Measurements from ENCODE around the gene SARDH. TPM values are rescaled to one million over a fixed set of nuclear protein-coding genes. Genes with fewer than 3 reads are reported as not detected.

Gene SARDH
- total and polyA plus RNA-seq, 2 donors (not counting 1 experiment from before 2014, with no cell fraction given): 0.03 to 0.07 TPM

- Mint-ChIP-seq H3K9me3 (ENCODE audit: insufficient read depth) (no peaks in the 10 kb centered on the region), H3K27ac (no peak overlapping the region), H3K27me3 (peaks cover 8% of the 10 kb centered on the region), H3K4me3 (no peak overlapping the region), H3K4me1 (no peaks in the 10 kb centered on the region)
- H3K4me3 ChIP-seq (ENCODE audit: control extremely low read depth in 1 of 5, extremely low read depth in 1 of 5, insufficient read depth in 1 of 5, low read depth in 2 of 5, low read length in 4 of 5): no peak overlapping the region
- no peaks in the 10 kb centered on the region for H3K79me2 ChIP-seq (ENCODE audit: control insufficient read depth, insufficient read depth, low read length)
- DNase-seq (no peak), ATAC-seq (ENCODE audit: low read depth) (no peak)
- H3K27ac ChIP-seq (ENCODE audit: low read length in 2 of 2): no peak overlapping the region
- H3K36me3 ChIP-seq (replicated peaks in 1 of 2; ENCODE audit: control extremely low read depth in 1 of 2, control insufficient read depth in 1 of 2, extremely low read depth in 1 of 2, insufficient read depth in 2 of 2, low read length in 1 of 2): no peaks in the 10 kb centered on the region
- no peak overlapping the region for H2AFZ ChIP-seq (ENCODE audit: insufficient read depth, low read depth, low read length, poor library complexity, severe bottlenecking)
- intact Hi-C loops (cut with micrococcal nuclease): no loop called here
- CTCF ChIA-PET: no interaction called here
- TF ChIP-seq EZH2 (IDR thresholded peaks at IDR 0.05; ENCODE audit: borderline replicate concordance, insufficient read depth, low read depth, low read length, poor library complexity, severe bottlenecking): no peak
- TF ChIP-seq CTCF (IDR thresholded peaks at IDR 0.05): no peak
- H3K9ac ChIP-seq (ENCODE audit: low read length): no peak overlapping the region
- no peak overlapping the region for H3K4me2 ChIP-seq (replicated peaks; ENCODE audit: low read depth, low read length, poor library complexity, severe bottlenecking)
- 88% methylated on average over 13 of the region's 14 CpGs for WGBS (ENCODE audit: insufficient coverage)
- H3K27me3 ChIP-seq (replicated peaks in 1 of 4; ENCODE audit: control extremely low read depth in 1 of 4, control insufficient read depth in 3 of 4, insufficient read depth in 4 of 4, low read length in 3 of 4): no peaks in the 10 kb centered on the region
- POLR2A ChIA-PET: no interaction called here
- H3K9me3 ChIP-seq (ENCODE audit: control extremely low read depth in 1 of 3, control insufficient read depth in 2 of 3, insufficient read depth in 1 of 3, low read length in 2 of 3): peaks cover 0 to 7% (median 0%) of the 10 kb centered on the region in 3 donors
- no peaks in the 10 kb centered on the region for H3K4me1 ChIP-seq (ENCODE audit: control insufficient read depth in 2 of 2, insufficient read depth in 2 of 2, low read length in 2 of 2)
- no peaks in the 10 kb centered on the region for H4K20me1 ChIP-seq (ENCODE audit: control insufficient read depth, insufficient read depth, low read length, poor library complexity, severe bottlenecking)
These were observed 64.1 kb downstream of the SARDH start for GRCh38 chr9:133674091-133674490.

- ChIA-PET POLR2A (no interaction called here), CTCF (interaction anchor here (0.6 kb wide), 1 partner anchor 1236 kb away, joined by 3 read pairs; no protein-coding TSS in a partner anchor)
- no peaks in the 10 kb centered on the region for H3K4me1 Mint-ChIP-seq
- no peaks in the 10 kb centered on the region for H3K9me3 Mint-ChIP-seq (ENCODE audit: insufficient read depth)
- Histone ChIP-seq H3K9ac (ENCODE audit: low read length) (no peak overlapping the region), H3K4me2 (replicated peaks; ENCODE audit: low read depth, low read length, poor library complexity, severe bottlenecking) (no peak overlapping the region), H3K9me3 (ENCODE audit: control extremely low read depth in 1 of 3, control insufficient read depth in 2 of 3, insufficient read depth in 1 of 3, low read length in 2 of 3) (peaks cover 0 to 7% (median 0%) of the 10 kb centered on the region in 3 donors), H3K27me3 (replicated peaks in 1 of 4; ENCODE audit: control extremely low read depth in 1 of 4, control insufficient read depth in 3 of 4, insufficient read depth in 4 of 4, low read length in 3 of 4) (no peaks in the 10 kb centered on the region), H2AFZ (ENCODE audit: insufficient read depth, low read depth, low read length, poor library complexity, severe bottlenecking) (no peak overlapping the region), H3K4me3 (ENCODE audit: control extremely low read depth in 1 of 5, extremely low read depth in 1 of 5, insufficient read depth in 1 of 5, low read depth in 2 of 5, low read length in 4 of 5) (no peak overlapping the region), H3K36me3 (replicated peaks in 1 of 2; ENCODE audit: control extremely low read depth in 1 of 2, control insufficient read depth in 1 of 2, extremely low read depth in 1 of 2, insufficient read depth in 2 of 2, low read length in 1 of 2) (no peaks in the 10 kb centered on the region), H3K4me1 (ENCODE audit: control insufficient read depth in 2 of 2, insufficient read depth in 2 of 2, low read length in 2 of 2) (no peaks in the 10 kb centered on the region), H3K27ac (ENCODE audit: low read length in 2 of 2) (no peak overlapping the region), H3K79me2 (ENCODE audit: control insufficient read depth, insufficient read depth, low read length) (no peaks in the 10 kb centered on the region), H4K20me1 (ENCODE audit: control insufficient read depth, insufficient read depth, low read length, poor library complexity, severe bottlenecking) (no peaks in the 10 kb centered on the region)
- no peak overlapping the region for H3K4me3 Mint-ChIP-seq
- DNase-seq (no peak), ATAC-seq (ENCODE audit: low read depth) (no peak)
- TF ChIP-seq EZH2 (IDR thresholded peaks at IDR 0.05; ENCODE audit: borderline replicate concordance, insufficient read depth, low read depth, low read length, poor library complexity, severe bottlenecking) (no peak), CTCF (IDR thresholded peaks at IDR 0.05) (no peak)
- WGBS (ENCODE audit: insufficient coverage): 93% methylated on average over 9 of the region's 9 CpGs
- no peak overlapping the region for H3K27ac Mint-ChIP-seq
- intact Hi-C loops (cut with micrococcal nuclease): no loop called here
- H3K27me3 Mint-ChIP-seq: peaks cover 8% of the 10 kb centered on the region
These were observed 64.9 kb downstream of the SARDH start for GRCh38 chr9:133673258-133673655.
